GM10266 (cell line): Measurements from ENCODE around the gene SUGCT.

Experiments
- DNase-seq: peaks from one replicate; pipeline ENCODE4 v3.0.0; 2012; ENCODE audit errors: extremely low spot score
- CTCF ChIP-seq: IDR thresholded peaks from 2 replicates; pipeline ENCODE4 v1.5.1; 2012; ENCODE audit warnings: mild to moderate bottlenecking, low read depth; ENCODE audit not compliant: control insufficient read depth, insufficient read depth; ENCODE audit errors: missing control alignments

The SUGCT gene

GRCh38 chr7:40374575-40374974 lies 239.8 kb downstream of the SUGCT start:
- no peak for TF ChIP-seq CTCF
- no peak for DNase-seq

- TF ChIP-seq CTCF: no peak
- no peak for DNase-seq
These were observed 245.3 kb downstream of the SUGCT start for GRCh38 chr7:40380111-40380510.

GRCh38 chr7:40382145-40382544 lies 247.3 kb downstream of the SUGCT start:
- no peak for DNase-seq
- TF ChIP-seq CTCF: no peak

GRCh38 chr7:40393660-40394059 lies 258.9 kb downstream of the SUGCT start:
- DNase-seq: no peak

GRCh38 chr7:40394400-40394799 lies 259.6 kb downstream of the SUGCT start:
- DNase-seq: no peak

More at GRCh38 chr7:40393660-40394059, 258.9 kb downstream of the SUGCT start:
- TF ChIP-seq CTCF: no peak

GRCh38 chr7:40400525-40400924 lies 265.7 kb downstream of the SUGCT start:
- TF ChIP-seq CTCF: no peak

More at GRCh38 chr7:40394400-40394799, 259.6 kb downstream of the SUGCT start:
- no peak for TF ChIP-seq CTCF

GRCh38 chr7:40401406-40401805 lies 266.6 kb downstream of the SUGCT start:
- no peak for TF ChIP-seq CTCF
- DNase-seq: no peak

More at GRCh38 chr7:40400525-40400924, 265.7 kb downstream of the SUGCT start:
- no peak for DNase-seq
